HepG2 (cell line): ENCODE measurements around the gene EPC1. TPM values are rescaled to one million over a fixed set of nuclear protein-coding genes. Genes with fewer than 3 reads are reported as not detected.

Source experiments
- ETV5 ChIP-seq: IDR thresholded peaks from 2 replicates; pipeline ENCODE4 v1.6.1; 2018; ENCODE audit warnings: missing biosample characterization, missing genetic modification reagents, inconsistent platforms, borderline replicate concordance
- EZH2 ChIP-seq: conservative IDR thresholded peaks from 2 replicates; pipeline ENCODE4 v1.6.1; 2012; ENCODE audit warnings: mild to moderate bottlenecking, low read depth, low read length, moderate library complexity
- GATAD2A ChIP-seq: IDR thresholded peaks from 2 replicates; pipeline ENCODE4 v1.6.1; 2016
- GPBP1L1 ChIP-seq: sonication (generic); formaldehyde crosslinking; IDR thresholded peaks from 2 replicates; pipeline ENCODE4 v1.5.0; 2020; ENCODE audit warnings: mild to moderate bottlenecking, missing genetic modification reagents
- HBP1 ChIP-seq: IDR thresholded peaks from 2 replicates; pipeline ENCODE4 v1.6.1; 2016; ENCODE audit warnings: low read depth, control low read depth
- HNF4G ChIP-seq, 2 experiments: sonication (generic) in 1 of 2; formaldehyde crosslinking in 1 of 2; IDR thresholded peaks; 2 replicates each; pipeline versions ENCODE4 v1.4.0 to v1.6.1; 2011 to 2020; ENCODE audit warnings: borderline replicate concordance in 2 of 2, low read depth in 2 of 2, mild to moderate bottlenecking in 2 of 2, low read length in 1 of 2, missing genetic modification reagents in 1 of 2, moderate library complexity in 1 of 2
- KLF11 ChIP-seq: IDR thresholded peaks from 2 replicates; pipeline ENCODE4 v1.6.1; 2016; ENCODE audit warnings: missing compliant biosample characterization
- MED8 ChIP-seq: sonication (generic); formaldehyde crosslinking; IDR thresholded peaks from 2 replicates; pipeline ENCODE4 v1.8.1; 2023; ENCODE audit warnings: mild to moderate bottlenecking, missing genetic modification reagents; ENCODE audit not compliant: insufficient replicate concordance
- MLLT10 ChIP-seq: sonication (generic); formaldehyde crosslinking; IDR thresholded peaks from 2 replicates; pipeline ENCODE4 v1.4.0; 2020; ENCODE audit warnings: missing genetic modification reagents
- MXD1 ChIP-seq: sonication (generic); formaldehyde crosslinking; IDR thresholded peaks from 2 replicates; pipeline ENCODE4 v1.4.0; 2020; ENCODE audit warnings: mild to moderate bottlenecking, missing genetic modification reagents
- MXI1 ChIP-seq: IDR thresholded peaks from 3 replicates; pipeline ENCODE4 v1.6.1; 2012; ENCODE audit warnings: low read depth, low read length, inconsistent platforms, borderline replicate concordance
- RAD21 ChIP-seq: fragments of 450-650 bp; formaldehyde crosslinking; IDR thresholded peaks from 2 replicates; pipeline ENCODE4 v1.5.0; 2020; ENCODE audit warnings: mild to moderate bottlenecking
- RFX3 ChIP-seq: IDR thresholded peaks from 2 replicates; pipeline ENCODE4 v1.6.1; 2016; ENCODE audit warnings: missing biosample characterization, missing genetic modification reagents
- SNAPC2 ChIP-seq: sonication (generic); formaldehyde crosslinking; IDR thresholded peaks from 2 replicates; pipeline ENCODE4 v1.8.1; 2022; ENCODE audit warnings: mild to moderate bottlenecking, missing genetic modification reagents
- TAF15 ChIP-seq: fragments of 200-400 bp; formaldehyde crosslinking; IDR thresholded peaks from one replicate; pipeline ENCODE4 v1.6.1; 2018; ENCODE audit warnings: mild to moderate bottlenecking, low read depth, low read length; ENCODE audit not compliant: poor library complexity, severe bottlenecking
- TCF12 ChIP-seq, 2 experiments: fragments of 450-650 bp in 1 of 2; sonication (generic) in 1 of 2; formaldehyde crosslinking in 1 of 2; IDR thresholded peaks; 2 replicates each; pipeline versions ENCODE4 v1.6.1 to v1.8.0; 2017 to 2022; ENCODE audit warnings: antibody characterized with exemption in 1 of 2, mild to moderate bottlenecking in 1 of 2, missing genetic modification reagents in 1 of 2, moderate library complexity in 1 of 2
- THAP7 ChIP-seq: sonication (generic); formaldehyde crosslinking; IDR thresholded peaks from 2 replicates; pipeline ENCODE4 v1.8.1; 2023; ENCODE audit warnings: mild to moderate bottlenecking, missing genetic modification reagents
- TP53 ChIP-seq: sonication (generic); formaldehyde crosslinking; conservative IDR thresholded peaks from 2 replicates; pipeline ENCODE4 v1.4.0; 2020; ENCODE audit warnings: missing genetic modification reagents
- ZBTB3 ChIP-seq: sonication (generic); formaldehyde crosslinking; IDR thresholded peaks from 2 replicates; pipeline ENCODE4 v1.4.0; 2020; ENCODE audit warnings: low read depth, mild to moderate bottlenecking, moderate library complexity, missing genetic modification reagents, borderline replicate concordance
- ZMAT5 ChIP-seq: sonication (generic); formaldehyde crosslinking; IDR thresholded peaks from 2 replicates; pipeline ENCODE4 v1.5.0; 2020; ENCODE audit warnings: mild to moderate bottlenecking, low read depth, missing genetic modification reagents, borderline replicate concordance
- ZNF136 ChIP-seq: sonication (generic); formaldehyde crosslinking; IDR thresholded peaks from 2 replicates; pipeline ENCODE4 v1.8.1; 2022; ENCODE audit warnings: low read depth, mild to moderate bottlenecking, moderate library complexity, missing genetic modification reagents
- ZNF256 ChIP-seq: sonication (generic); formaldehyde crosslinking; conservative IDR thresholded peaks from 2 replicates; pipeline ENCODE4 v1.4.0; 2020; ENCODE audit warnings: missing genetic modification reagents
- ZNF274 ChIP-seq: sonication (generic); formaldehyde crosslinking; IDR thresholded peaks from 2 replicates; pipeline ENCODE4 v1.5.1; 2020; ENCODE audit warnings: mild to moderate bottlenecking, missing genetic modification reagents
- ZNF724P ChIP-seq: sonication (generic); formaldehyde crosslinking; IDR thresholded peaks from 2 replicates; pipeline ENCODE4 v1.8.0; 2022; ENCODE audit warnings: missing genetic modification reagents, borderline replicate concordance
- ZNF879 ChIP-seq: sonication (generic); formaldehyde crosslinking; IDR thresholded peaks from 2 replicates; pipeline ENCODE4 v1.8.1; 2023; ENCODE audit warnings: missing genetic modification reagents
- polyA plus RNA-seq, 8 experiments: library from polyadenylated mRNA; depleted of rRNA in 3 of 8; stranded (reverse) in 7 of 8; unstranded in 1 of 8; fragments of >200 nt; fragmentation: Illumina TruSeq in 4 of 8; extraction: Trizol in 4 of 8; gene quantifications; 2 replicates each; pipeline versions ENCODE4 v1.2.1 to v1.2.3, GENCODE V29; 2011 to 2016; ENCODE audit warnings: low read depth in 4 of 8, missing spikeins in 1 of 8, mixed read lengths in 1 of 8; ENCODE audit not compliant: insufficient read depth in 1 of 8
- total RNA-seq, 5 experiments: library from RNA; depleted of rRNA; stranded (reverse); fragments of >200 nt; fragmentation: Illumina TruSeq; extraction: Trizol; gene quantifications; 2 replicates each; pipeline ENCODE4 v1.2.3, GENCODE V29; 2016; ENCODE audit warnings: low read depth in 1 of 5

The EPC1 gene
- total and polyA plus RNA-seq, 2 of the 13 experiments (the other 11 are each of a cell fraction or from before 2014, with no cell fraction given), result 28.7 to 44.2 TPM

GRCh38 chr10:32346134-32346550 lies 816 bp downstream of the EPC1 start (continued):
- TF ChIP-seq MXI1 (peak; percentile 96), MXD1 (CRISPR knock-in tag) (peak; percentile 72; the same call in 1 of the 2 replicates), MLLT10 (CRISPR knock-in tag) (no peak), ZNF256 (no peak), EZH2 (no peak), ZNF274 (0 out of 2 replicates have a peak, but pooled peaks have one; percentile 15), TAF15 (peak; percentile 78), ZNF724P (CRISPR knock-in tag) (no peak), RFX3 (CRISPR knock-in tag) (no peak), ZBTB3 (0 out of 2 replicates have a peak, but pooled peaks have one; percentile 32), THAP7 (CRISPR knock-in tag) (peak; percentile 37; the same call in 1 of the 2 replicates), HNF4G (IDR thresholded peaks at IDR 0.05; ENCODE audit: borderline replicate concordance, low read depth, low read length) (no peak), HNF4G (CRISPR knock-in tag; IDR thresholded peaks at IDR 0.05; ENCODE audit: borderline replicate concordance, low read depth) (0 out of 2 replicates have a peak, but pooled peaks have one; percentile 27), ZNF136 (CRISPR knock-in tag) (no peak), RAD21 (CRISPR knock-in tag) (peak; percentile 93), TP53 (CRISPR knock-in tag) (no peak), GATAD2A (CRISPR knock-in tag) (no peak), ZNF879 (CRISPR knock-in tag) (no peak), GPBP1L1 (CRISPR knock-in tag) (no peak), KLF11 (CRISPR knock-in tag) (no peak), SNAPC2 (CRISPR knock-in tag) (no peak), MED8 (CRISPR knock-in tag) (no peak), TCF12 (IDR thresholded peaks at IDR 0.05) (no peak), TCF12 (CRISPR knock-in tag; IDR thresholded peaks at IDR 0.05) (no peak), HBP1 (CRISPR knock-in tag) (0 out of 2 replicates have a peak, but pooled peaks have one; percentile 39), ZMAT5 (CRISPR knock-in tag) (no peak), ETV5 (CRISPR knock-in tag) (peak; percentile 70)
